ENCODE measurements around the gene PCID2. TPM values are rescaled to one million over a fixed set of nuclear protein-coding genes. Genes with fewer than 3 reads are reported as not detected.
"Not testable (repeated sequence)": the region's sequence is repeated elsewhere in the genome, so short reads cannot be mapped to it uniquely, and the experiment has no call there.

PCID2 gene
- polyA plus RNA-seq, 10 donors = 30.8 to 55.4 (median 42.6) TPM

GRCh38 chr13:113167575-113167974 lies 40.9 kb downstream of the PCID2 start:
- DNase-seq = no peak

GRCh38 chr13:113167155-113167554 lies 41.3 kb downstream of the PCID2 start:
- DNase-seq = no peak

GRCh38 chr13:113166681-113167080 lies 41.8 kb downstream of the PCID2 start:
- no peak for DNase-seq

GRCh38 chr13:113166266-113166665 lies 42.2 kb downstream of the PCID2 start:
- no peak for DNase-seq

- DNase-seq = no peak
Observed at GRCh38 chr13:113164492-113164891, 44.0 kb downstream of the PCID2 start.

- DNase-seq = peak in 1 of 3 donors; percentile 16
Observed at GRCh38 chr13:113162783-113163685, 45.4 kb downstream of the PCID2 start.

GRCh38 chr13:113161975-113162374 lies 46.5 kb downstream of the PCID2 start:
- not testable (repeated sequence) for DNase-seq

- DNase-seq = no peak
Observed at GRCh38 chr13:113161433-113161832, 47.0 kb downstream of the PCID2 start.

GRCh38 chr13:113160983-113161382 lies 47.5 kb downstream of the PCID2 start:
- DNase-seq = no peak

GRCh38 chr13:113159701-113160100 lies 48.8 kb downstream of the PCID2 start:
- no peak for DNase-seq

- no peak for DNase-seq
Observed at GRCh38 chr13:113158946-113159345, 49.5 kb downstream of the PCID2 start.

- no peak for DNase-seq
Observed at GRCh38 chr13:113157929-113158747, 50.3 kb downstream of the PCID2 start, which contains the start of gene PROZ. PROZ (plus strand) TSS chr13:113158648; CDS start chr13:113158661, 13 bp downstream.

GRCh38 chr13:113157206-113157928 lies 51.1 kb downstream of the PCID2 start:
- DNase-seq = no peak

- DNase-seq = no peak
Observed at GRCh38 chr13:113155982-113156655, 52.4 kb downstream of the PCID2 start.

- DNase-seq = no peak
Observed at GRCh38 chr13:113155201-113155600, 53.3 kb downstream of the PCID2 start.

GRCh38 chr13:113153810-113154748 lies 54.4 kb downstream of the PCID2 start:
- peak; percentile 57 to 81 (median 74) for DNase-seq

GRCh38 chr13:113152984-113153809 lies 55.3 kb downstream of the PCID2 start:
- peak in 2 of 3 donors; percentile 29 to 68 for DNase-seq

- DNase-seq = no peak
Observed at GRCh38 chr13:113152691-113152983, 55.8 kb downstream of the PCID2 start.
